OCI-LY1 (cell line): ENCODE data around the gene CDK5RAP2.

ENCODE experiments used
- EZH2 ChIP-seq: fragments of 200-600 bp; sonication (generic), shearing (Covaris generic); IDR thresholded peaks from 2 replicates; pipeline ENCODE4 v1.8.0; 2017; ENCODE audit warnings: borderline replicate concordance, mixed run types, mild to moderate bottlenecking, antibody characterized with exemption, low read length, moderate library complexity, mixed read lengths
- TF ChIP-seq, protein P1 (sequence below): fragments of 200-600 bp; sonication (generic), shearing (Covaris generic); IDR thresholded peaks from 2 replicates; pipeline ENCODE4 v1.5.1; 2017; ENCODE audit warnings: mild to moderate bottlenecking, antibody characterized with exemption, low read length, moderate library complexity, mixed read lengths

DNA sequence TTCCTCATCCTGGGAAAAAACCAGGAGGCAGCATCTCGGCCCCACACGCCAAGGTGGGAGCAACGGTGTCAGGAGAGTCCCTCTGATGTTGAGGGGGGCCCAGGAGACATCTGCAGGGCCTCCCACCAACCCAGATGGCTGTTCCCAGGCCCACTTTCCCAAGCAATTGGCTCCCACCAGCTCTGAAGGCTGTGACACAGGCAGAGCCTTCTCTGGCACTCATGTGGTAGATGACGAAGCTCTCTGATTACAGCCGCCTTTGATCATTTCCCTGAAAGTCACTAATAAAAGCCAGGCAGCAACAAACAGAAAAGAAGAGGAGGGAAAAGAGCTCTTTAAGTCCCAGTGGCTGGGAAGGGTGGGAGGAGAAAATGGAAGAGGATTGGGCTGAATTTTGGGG is 226.5 kb downstream of the CDK5RAP2 start:
- TF ChIP-seq, protein P1, sequence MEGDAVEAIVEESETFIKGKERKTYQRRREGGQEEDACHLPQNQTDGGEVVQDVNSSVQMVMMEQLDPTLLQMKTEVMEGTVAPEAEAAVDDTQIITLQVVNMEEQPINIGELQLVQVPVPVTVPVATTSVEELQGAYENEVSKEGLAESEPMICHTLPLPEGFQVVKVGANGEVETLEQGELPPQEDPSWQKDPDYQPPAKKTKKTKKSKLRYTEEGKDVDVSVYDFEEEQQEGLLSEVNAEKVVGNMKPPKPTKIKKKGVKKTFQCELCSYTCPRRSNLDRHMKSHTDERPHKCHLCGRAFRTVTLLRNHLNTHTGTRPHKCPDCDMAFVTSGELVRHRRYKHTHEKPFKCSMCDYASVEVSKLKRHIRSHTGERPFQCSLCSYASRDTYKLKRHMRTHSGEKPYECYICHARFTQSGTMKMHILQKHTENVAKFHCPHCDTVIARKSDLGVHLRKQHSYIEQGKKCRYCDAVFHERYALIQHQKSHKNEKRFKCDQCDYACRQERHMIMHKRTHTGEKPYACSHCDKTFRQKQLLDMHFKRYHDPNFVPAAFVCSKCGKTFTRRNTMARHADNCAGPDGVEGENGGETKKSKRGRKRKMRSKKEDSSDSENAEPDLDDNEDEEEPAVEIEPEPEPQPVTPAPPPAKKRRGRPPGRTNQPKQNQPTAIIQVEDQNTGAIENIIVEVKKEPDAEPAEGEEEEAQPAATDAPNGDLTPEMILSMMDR: no peak
- TF ChIP-seq EZH2: no peak
